Measurements from ENCODE around the gene WDR72.

- TF ChIP-seq POLR2A (IDR thresholded peaks at IDR 0.05) = no peak
- TF ChIP-seq, protein P1, sequence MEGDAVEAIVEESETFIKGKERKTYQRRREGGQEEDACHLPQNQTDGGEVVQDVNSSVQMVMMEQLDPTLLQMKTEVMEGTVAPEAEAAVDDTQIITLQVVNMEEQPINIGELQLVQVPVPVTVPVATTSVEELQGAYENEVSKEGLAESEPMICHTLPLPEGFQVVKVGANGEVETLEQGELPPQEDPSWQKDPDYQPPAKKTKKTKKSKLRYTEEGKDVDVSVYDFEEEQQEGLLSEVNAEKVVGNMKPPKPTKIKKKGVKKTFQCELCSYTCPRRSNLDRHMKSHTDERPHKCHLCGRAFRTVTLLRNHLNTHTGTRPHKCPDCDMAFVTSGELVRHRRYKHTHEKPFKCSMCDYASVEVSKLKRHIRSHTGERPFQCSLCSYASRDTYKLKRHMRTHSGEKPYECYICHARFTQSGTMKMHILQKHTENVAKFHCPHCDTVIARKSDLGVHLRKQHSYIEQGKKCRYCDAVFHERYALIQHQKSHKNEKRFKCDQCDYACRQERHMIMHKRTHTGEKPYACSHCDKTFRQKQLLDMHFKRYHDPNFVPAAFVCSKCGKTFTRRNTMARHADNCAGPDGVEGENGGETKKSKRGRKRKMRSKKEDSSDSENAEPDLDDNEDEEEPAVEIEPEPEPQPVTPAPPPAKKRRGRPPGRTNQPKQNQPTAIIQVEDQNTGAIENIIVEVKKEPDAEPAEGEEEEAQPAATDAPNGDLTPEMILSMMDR (IDR thresholded peaks at IDR 0.05) = no peak
Observed at GRCh38 chr15:53559364-53560277, 199.8 kb downstream of the WDR72 start.

All from body of pancreas (tissue), 4 donors.